ENCODE data around the gene LMF1. TPM values are rescaled to one million over a fixed set of nuclear protein-coding genes. Genes with fewer than 3 reads are reported as not detected.
A peak's percentile ranks its signal among the peaks of the same experiment; 100 is the strongest.

LMF1 gene
- total RNA-seq, 1 donor from 2014 or later = 19.0 TPM

- intact Hi-C loops (cut with DNase I) = no loop called here
- H3K9me3 ChIP-seq = no peaks in the 10 kb centered on the region
- no peaks in the 10 kb centered on the region for H3K4me1 ChIP-seq
- peaks cover 11% of the 10 kb centered on the region for H3K27me3 ChIP-seq
- DNase-seq (no peak), ATAC-seq (no peak)
- TF ChIP-seq, protein P1, sequence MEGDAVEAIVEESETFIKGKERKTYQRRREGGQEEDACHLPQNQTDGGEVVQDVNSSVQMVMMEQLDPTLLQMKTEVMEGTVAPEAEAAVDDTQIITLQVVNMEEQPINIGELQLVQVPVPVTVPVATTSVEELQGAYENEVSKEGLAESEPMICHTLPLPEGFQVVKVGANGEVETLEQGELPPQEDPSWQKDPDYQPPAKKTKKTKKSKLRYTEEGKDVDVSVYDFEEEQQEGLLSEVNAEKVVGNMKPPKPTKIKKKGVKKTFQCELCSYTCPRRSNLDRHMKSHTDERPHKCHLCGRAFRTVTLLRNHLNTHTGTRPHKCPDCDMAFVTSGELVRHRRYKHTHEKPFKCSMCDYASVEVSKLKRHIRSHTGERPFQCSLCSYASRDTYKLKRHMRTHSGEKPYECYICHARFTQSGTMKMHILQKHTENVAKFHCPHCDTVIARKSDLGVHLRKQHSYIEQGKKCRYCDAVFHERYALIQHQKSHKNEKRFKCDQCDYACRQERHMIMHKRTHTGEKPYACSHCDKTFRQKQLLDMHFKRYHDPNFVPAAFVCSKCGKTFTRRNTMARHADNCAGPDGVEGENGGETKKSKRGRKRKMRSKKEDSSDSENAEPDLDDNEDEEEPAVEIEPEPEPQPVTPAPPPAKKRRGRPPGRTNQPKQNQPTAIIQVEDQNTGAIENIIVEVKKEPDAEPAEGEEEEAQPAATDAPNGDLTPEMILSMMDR (IDR thresholded peaks at IDR 0.05) = no peak
- H3K4me3 ChIP-seq = no peak overlapping the region
- H3K36me3 ChIP-seq = no peaks in the 10 kb centered on the region
- H3K27ac ChIP-seq = no peak overlapping the region
Observed at GRCh38 chr16:843771-844170, 127.0 kb downstream of the LMF1 start.

GRCh38 chr16:842711-843560 lies 127.8 kb downstream of the LMF1 start:
- Histone ChIP-seq H3K36me3 (no peaks in the 10 kb centered on the region), H3K27me3 (peaks cover 11% of the 10 kb centered on the region), H3K27ac (no peak overlapping the region), H3K9me3 (no peaks in the 10 kb centered on the region), H3K4me1 (no peaks in the 10 kb centered on the region), H3K4me3 (no peak overlapping the region)
- ATAC-seq (no peak), DNase-seq (no peak)
- TF ChIP-seq, protein P1 (IDR thresholded peaks at IDR 0.05) = no peak
- intact Hi-C loops (cut with DNase I) = no loop called here

- intact Hi-C loops (cut with DNase I) = no loop called here
- H3K4me1 ChIP-seq = no peaks in the 10 kb centered on the region
- no peak overlapping the region for H3K4me3 ChIP-seq
- no peak for DNase-seq
- H3K27me3 ChIP-seq = peaks cover 11% of the 10 kb centered on the region
- no peak overlapping the region for H3K27ac ChIP-seq
- H3K36me3 ChIP-seq = no peaks in the 10 kb centered on the region
- peaks cover under 1% of the 10 kb centered on the region for H3K9me3 ChIP-seq
- ATAC-seq = peak; percentile 48
- TF ChIP-seq, protein P1 (IDR thresholded peaks at IDR 0.05) = no peak
Observed at GRCh38 chr16:842061-842476, 128.7 kb downstream of the LMF1 start.

GRCh38 chr16:841455-842060 lies 129.2 kb downstream of the LMF1 start:
- ATAC-seq = peak; percentile 3
- Histone ChIP-seq H3K36me3 (no peaks in the 10 kb centered on the region), H3K4me3 (no peak overlapping the region), H3K27ac (no peak overlapping the region), H3K9me3 (peaks cover 6% of the 10 kb centered on the region), H3K4me1 (no peaks in the 10 kb centered on the region), H3K27me3 (peaks cover 11% of the 10 kb centered on the region)
- no peak for DNase-seq
- intact Hi-C loops (cut with DNase I) = no loop called here
- TF ChIP-seq, protein P1 (IDR thresholded peaks at IDR 0.05) = no peak

- TF ChIP-seq, protein P1 (IDR thresholded peaks at IDR 0.05) = no peak
- Histone ChIP-seq H3K9me3 (peaks cover 7% of the 10 kb centered on the region), H3K4me3 (no peak overlapping the region), H3K36me3 (no peaks in the 10 kb centered on the region), H3K27ac (no peak overlapping the region), H3K27me3 (peaks cover 11% of the 10 kb centered on the region), H3K4me1 (no peaks in the 10 kb centered on the region)
- ATAC-seq (no peak), DNase-seq (no peak)
- intact Hi-C loops (cut with DNase I) = no loop called here
Observed at GRCh38 chr16:840561-841454, 130.0 kb downstream of the LMF1 start.

Measured in upper lobe of right lung (tissue), 1 donor.